ENCODE data around the gene CSNK2A3. TPM values are rescaled to one million over a fixed set of nuclear protein-coding genes. Genes with fewer than 3 reads are reported as not detected.

The CSNK2A3 gene
- 2.7 and 5.1 TPM in 2 replicates for total RNA-seq

DNA sequence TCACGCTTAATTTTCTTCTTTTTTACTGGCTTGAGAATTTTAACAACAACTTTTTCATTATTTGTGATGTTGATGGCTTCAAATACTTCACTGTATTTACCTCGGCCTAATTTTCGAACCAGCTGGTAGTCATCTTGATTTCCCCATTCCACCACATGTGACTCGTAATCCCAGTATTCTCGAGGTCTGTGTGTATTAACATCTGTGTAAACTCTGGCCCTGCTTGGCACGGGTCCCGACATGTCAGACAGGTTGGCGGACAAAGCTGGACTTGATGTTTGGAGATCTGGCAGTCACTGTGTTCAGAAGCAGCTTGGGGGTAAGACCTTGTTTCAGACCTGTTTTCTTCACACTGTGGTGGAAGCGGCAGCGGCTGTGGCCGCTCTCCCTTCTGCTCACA lies at the start of gene CSNK2A3:
Gene CSNK2A3, minus strand, starts transcription at position 373 of the 400 bp plus-strand sequence. Its CDS starts 131 bp downstream, at position 242.

